Esophagus squamous epithelium (tissue), 4 donors: ENCODE measurements around the gene ERP44.

Source experiments
- CTCF ChIP-seq, 6 experiments: fragments of 450-650 bp in 4 of 6; fragments of 200-600 bp in 2 of 6; sonication (generic) in 2 of 6; IDR thresholded peaks; one replicate each; pipeline ENCODE4 v1.5.1; 2016 to 2019; ENCODE audit warnings: antibody characterized with exemption in 6 of 6, mild to moderate bottlenecking in 4 of 6, moderate library complexity in 4 of 6
- POLR2A ChIP-seq, 4 donors: fragments of 450-650 bp; IDR thresholded peaks; one replicate each; pipeline ENCODE4 v1.6.1; 2017; ENCODE audit warnings: antibody characterized with exemption in 4 of 4, mild to moderate bottlenecking in 4 of 4, moderate library complexity in 3 of 4

- TF ChIP-seq CTCF (IDR thresholded peaks at IDR 0.05) = no peak
- TF ChIP-seq POLR2A (IDR thresholded peaks at IDR 0.05) = no peak
Measured at GRCh38 chr9:99962680-99963261, 136.0 kb downstream of the ERP44 start.
